K562 (cell line): ENCODE measurements around the gene SFPQ. TPM values are rescaled to one million over a fixed set of nuclear protein-coding genes. Genes with fewer than 3 reads are reported as not detected.
A peak's percentile ranks its signal among the peaks of the same experiment; 100 is the strongest.

ENCODE experiments used
- ARHGAP35 ChIP-seq: fragments of 450-650 bp; IDR thresholded peaks from 2 replicates; pipeline ENCODE4 v1.6.1; 2018; ENCODE audit not compliant: partially characterized antibody
- ELF1 ChIP-seq: fragments of 200-800 bp; sonication (Bioruptor generic); IDR thresholded peaks from 2 replicates; pipeline ENCODE4 v1.6.1; 2016; ENCODE audit warnings: missing genetic modification characterization, missing compliant biosample characterization
- ETS1 ChIP-seq: conservative IDR thresholded peaks from 2 replicates; pipeline ENCODE4 v1.6.1; 2011; ENCODE audit warnings: low read depth, mild to moderate bottlenecking, low read length; ENCODE audit not compliant: control insufficient read depth
- IFI16 ChIP-seq: fragments of 250-450 bp; sonication (Bioruptor Pico); IDR thresholded peaks from 2 replicates; pipeline ENCODE4 v2.1.2; 2022; ENCODE audit warnings: mild to moderate bottlenecking, inconsistent platforms
- MCM7 ChIP-seq, 2 experiments: fragments of 450-650 bp; IDR thresholded peaks; 2 replicates each; pipeline ENCODE4 v1.6.1; 2016 to 2018
- NCOA1 ChIP-seq: fragments of 450-650 bp; IDR thresholded peaks from 2 replicates; pipeline ENCODE4 v1.6.1; 2016; ENCODE audit warnings: low read depth
- POU5F1 ChIP-seq: fragments of 150-350 bp; IDR thresholded peaks from 2 replicates; pipeline ENCODE4 v1.6.1; 2014; ENCODE audit warnings: borderline replicate concordance, low read length, low read depth, mild to moderate bottlenecking; ENCODE audit not compliant: partially characterized antibody
- RAD51 ChIP-seq: fragments of 450-650 bp; IDR thresholded peaks from 2 replicates; pipeline ENCODE4 v1.7.1; 2016; ENCODE audit warnings: low read depth, mild to moderate bottlenecking, borderline replicate concordance
- RBM15 ChIP-seq: fragments of 200-400 bp; formaldehyde crosslinking; IDR thresholded peaks from 2 replicates; pipeline ENCODE4 v1.6.1; 2018; ENCODE audit warnings: mild to moderate bottlenecking, low read length, moderate library complexity; ENCODE audit not compliant: insufficient read depth
- TCF7 ChIP-seq: sonication (generic); IDR thresholded peaks from 2 replicates; pipeline ENCODE4 v1.6.1; 2016; ENCODE audit warnings: antibody characterized with exemption, borderline replicate concordance
- TRIM25 ChIP-seq: fragments of 450-650 bp; IDR thresholded peaks from 2 replicates; pipeline ENCODE4 v1.7.0; 2016; ENCODE audit warnings: borderline replicate concordance
- polyA plus RNA-seq, 8 experiments: library from polyadenylated mRNA; depleted of rRNA in 4 of 8; stranded (reverse) in 5 of 8; unstranded in 3 of 8; fragments of >200 nt; fragmentation: Nextera tagmentation in 2 of 8; fragmentation: Illumina TruSeq in 1 of 8; extraction: Ambion mirVana in 2 of 8; extraction: Trizol in 1 of 8; gene quantifications; 2 replicates each; pipeline versions ENCODE4 v1.2.1 to v1.2.3, GENCODE V29; 2011 to 2014; ENCODE audit warnings: inconsistent platforms in 1 of 8, missing spikeins in 1 of 8
- total RNA-seq, 7 experiments: library from RNA; depleted of rRNA in 6 of 7; stranded (reverse); fragments of >200 nt in 6 of 7; fragmentation: Illumina TruSeq in 2 of 7; extraction: Trizol in 2 of 7; gene quantifications; 2 replicates each; pipeline versions ENCODE4 v1.2.1 to v1.2.3, GENCODE V29; 2011 to 2021; ENCODE audit warnings: low replicate concordance in 1 of 7
- TF ChIP-seq, protein P1 (sequence below): fragments of 250-450 bp; sonication (Bioruptor Pico); IDR thresholded peaks from 2 replicates; pipeline ENCODE4 v1.4.0; 2020; ENCODE audit warnings: mild to moderate bottlenecking, moderate library complexity
- TF ChIP-seq, protein P2 (sequence below), 2 experiments: fragments of 450-650 bp; IDR thresholded peaks; 2 replicates each; pipeline ENCODE4 v1.6.1; 2016
- TF ChIP-seq, protein P3 (sequence below): fragments of 450-650 bp; formaldehyde crosslinking; conservative IDR thresholded peaks from 2 replicates; pipeline ENCODE4 v1.4.0; 2022; ENCODE audit warnings: mild to moderate bottlenecking, missing genetic modification characterization
- TF ChIP-seq, protein P4 (sequence below): sonication (generic); formaldehyde crosslinking; IDR thresholded peaks from 2 replicates; pipeline ENCODE4 v1.8.0; 2023; ENCODE audit warnings: mild to moderate bottlenecking, missing genetic modification reagents

Gene SFPQ
- total and polyA plus RNA-seq, 9 of the 15 experiments (the other 6 are each of a cell fraction or from before 2014, with no cell fraction given) = 69.7 to 562 (median 399) TPM

DNA sequence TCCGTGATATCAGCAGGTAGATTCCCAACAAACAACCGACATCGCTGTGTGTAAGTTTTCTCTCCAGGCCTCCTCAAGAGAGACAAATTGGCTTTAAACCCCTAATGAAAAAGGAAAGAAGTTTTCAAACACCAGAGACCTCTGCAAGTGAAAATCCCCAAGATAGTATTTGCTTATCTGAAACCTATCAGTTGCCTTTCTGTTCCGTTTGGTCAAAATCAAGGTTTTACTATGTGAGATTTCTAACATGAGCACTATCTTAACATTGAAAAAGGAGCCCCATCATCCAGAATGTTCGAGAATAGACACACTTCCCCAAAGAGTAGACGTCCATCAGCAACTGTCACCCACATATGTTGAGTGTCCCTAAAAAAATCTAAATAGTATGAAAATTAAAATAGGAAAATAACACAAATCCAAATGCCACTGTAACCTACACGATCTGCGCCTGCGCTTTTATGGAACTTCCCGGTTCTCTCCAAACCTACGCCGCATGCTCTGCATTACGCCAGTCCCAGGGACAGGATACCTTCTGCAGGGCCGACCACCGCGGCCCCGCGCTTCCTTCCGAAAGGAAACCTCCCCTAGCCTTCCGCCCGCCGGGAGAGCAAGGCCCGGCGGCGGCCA is 1.4 kb downstream of the SFPQ start (continued):
- TF ChIP-seq TRIM25 = 0 out of 2 replicates have a peak, but pooled peaks have one; percentile 69
- TF ChIP-seq IFI16 (CRISPR knock-in tag) = no peak
- TF ChIP-seq, protein P1, sequence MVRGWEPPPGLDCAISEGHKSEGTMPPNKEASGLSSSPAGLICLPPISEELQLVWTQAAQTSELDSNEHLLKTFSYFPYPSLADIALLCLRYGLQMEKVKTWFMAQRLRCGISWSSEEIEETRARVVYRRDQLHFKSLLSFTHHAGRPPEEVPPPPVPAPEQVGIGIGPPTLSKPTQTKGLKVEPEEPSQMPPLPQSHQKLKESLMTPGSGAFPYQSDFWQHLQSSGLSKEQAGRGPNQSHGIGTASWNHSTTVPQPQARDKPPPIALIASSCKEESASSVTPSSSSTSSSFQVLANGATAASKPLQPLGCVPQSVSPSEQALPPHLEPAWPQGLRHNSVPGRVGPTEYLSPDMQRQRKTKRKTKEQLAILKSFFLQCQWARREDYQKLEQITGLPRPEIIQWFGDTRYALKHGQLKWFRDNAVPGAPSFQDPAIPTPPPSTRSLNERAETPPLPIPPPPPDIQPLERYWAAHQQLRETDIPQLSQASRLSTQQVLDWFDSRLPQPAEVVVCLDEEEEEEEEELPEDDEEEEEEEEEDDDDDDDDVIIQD (CRISPR knock-in tag) = no peak
- TF ChIP-seq RAD51 = no peak
- no peak for TF ChIP-seq ARHGAP35
- TF ChIP-seq, protein P2, sequence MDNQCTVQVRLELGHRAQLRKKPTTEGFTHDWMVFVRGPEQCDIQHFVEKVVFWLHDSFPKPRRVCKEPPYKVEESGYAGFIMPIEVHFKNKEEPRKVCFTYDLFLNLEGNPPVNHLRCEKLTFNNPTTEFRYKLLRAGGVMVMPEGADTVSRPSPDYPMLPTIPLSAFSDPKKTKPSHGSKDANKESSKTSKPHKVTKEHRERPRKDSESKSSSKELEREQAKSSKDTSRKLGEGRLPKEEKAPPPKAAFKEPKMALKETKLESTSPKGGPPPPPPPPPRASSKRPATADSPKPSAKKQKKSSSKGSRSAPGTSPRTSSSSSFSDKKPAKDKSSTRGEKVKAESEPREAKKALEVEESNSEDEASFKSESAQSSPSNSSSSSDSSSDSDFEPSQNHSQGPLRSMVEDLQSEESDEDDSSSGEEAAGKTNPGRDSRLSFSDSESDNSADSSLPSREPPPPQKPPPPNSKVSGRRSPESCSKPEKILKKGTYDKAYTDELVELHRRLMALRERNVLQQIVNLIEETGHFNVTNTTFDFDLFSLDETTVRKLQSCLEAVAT (IDR thresholded peaks at IDR 0.05) = peak; percentile 48 to 59; a peak in 2 of 4 replicates
- TF ChIP-seq, protein P3, sequence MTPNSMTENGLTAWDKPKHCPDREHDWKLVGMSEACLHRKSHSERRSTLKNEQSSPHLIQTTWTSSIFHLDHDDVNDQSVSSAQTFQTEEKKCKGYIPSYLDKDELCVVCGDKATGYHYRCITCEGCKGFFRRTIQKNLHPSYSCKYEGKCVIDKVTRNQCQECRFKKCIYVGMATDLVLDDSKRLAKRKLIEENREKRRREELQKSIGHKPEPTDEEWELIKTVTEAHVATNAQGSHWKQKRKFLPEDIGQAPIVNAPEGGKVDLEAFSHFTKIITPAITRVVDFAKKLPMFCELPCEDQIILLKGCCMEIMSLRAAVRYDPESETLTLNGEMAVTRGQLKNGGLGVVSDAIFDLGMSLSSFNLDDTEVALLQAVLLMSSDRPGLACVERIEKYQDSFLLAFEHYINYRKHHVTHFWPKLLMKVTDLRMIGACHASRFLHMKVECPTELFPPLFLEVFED (CRISPR knock-in tag) = 0 out of 2 replicates have a peak, but pooled peaks have one; percentile 30
- TF ChIP-seq ELF1 (tag) = no peak
- TF ChIP-seq RBM15 = no peak
- TF ChIP-seq ETS1 = no peak
- TF ChIP-seq TCF7 = no peak
- TF ChIP-seq, protein P4, sequence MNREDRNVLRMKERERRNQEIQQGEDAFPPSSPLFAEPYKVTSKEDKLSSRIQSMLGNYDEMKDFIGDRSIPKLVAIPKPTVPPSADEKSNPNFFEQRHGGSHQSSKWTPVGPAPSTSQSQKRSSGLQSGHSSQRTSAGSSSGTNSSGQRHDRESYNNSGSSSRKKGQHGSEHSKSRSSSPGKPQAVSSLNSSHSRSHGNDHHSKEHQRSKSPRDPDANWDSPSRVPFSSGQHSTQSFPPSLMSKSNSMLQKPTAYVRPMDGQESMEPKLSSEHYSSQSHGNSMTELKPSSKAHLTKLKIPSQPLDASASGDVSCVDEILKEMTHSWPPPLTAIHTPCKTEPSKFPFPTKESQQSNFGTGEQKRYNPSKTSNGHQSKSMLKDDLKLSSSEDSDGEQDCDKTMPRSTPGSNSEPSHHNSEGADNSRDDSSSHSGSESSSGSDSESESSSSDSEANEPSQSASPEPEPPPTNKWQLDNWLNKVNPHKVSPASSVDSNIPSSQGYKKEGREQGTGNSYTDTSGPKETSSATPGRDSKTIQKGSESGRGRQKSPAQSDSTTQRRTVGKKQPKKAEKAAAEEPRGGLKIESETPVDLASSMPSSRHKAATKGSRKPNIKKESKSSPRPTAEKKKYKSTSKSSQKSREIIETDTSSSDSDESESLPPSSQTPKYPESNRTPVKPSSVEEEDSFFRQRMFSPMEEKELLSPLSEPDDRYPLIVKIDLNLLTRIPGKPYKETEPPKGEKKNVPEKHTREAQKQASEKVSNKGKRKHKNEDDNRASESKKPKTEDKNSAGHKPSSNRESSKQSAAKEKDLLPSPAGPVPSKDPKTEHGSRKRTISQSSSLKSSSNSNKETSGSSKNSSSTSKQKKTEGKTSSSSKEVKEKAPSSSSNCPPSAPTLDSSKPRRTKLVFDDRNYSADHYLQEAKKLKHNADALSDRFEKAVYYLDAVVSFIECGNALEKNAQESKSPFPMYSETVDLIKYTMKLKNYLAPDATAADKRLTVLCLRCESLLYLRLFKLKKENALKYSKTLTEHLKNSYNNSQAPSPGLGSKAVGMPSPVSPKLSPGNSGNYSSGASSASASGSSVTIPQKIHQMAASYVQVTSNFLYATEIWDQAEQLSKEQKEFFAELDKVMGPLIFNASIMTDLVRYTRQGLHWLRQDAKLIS = peak; percentile 22; the same call in 1 of the 2 replicates
- TF ChIP-seq MCM7 (IDR thresholded peaks at IDR 0.05) = no peak
- TF ChIP-seq POU5F1 = no peak
- TF ChIP-seq NCOA1 = no peak
